Keratinocyte (primary cell): Measurements from ENCODE around the gene SLC7A1.
"Not testable (repeated sequence)": the region's sequence is repeated elsewhere in the genome, so short reads cannot be mapped to it uniquely, and the experiment has no call there.

Source experiments
- CTCF ChIP-seq, 3 experiments: IDR thresholded peaks in 1 of 3; conservative IDR thresholded peaks in 1 of 3; optimal IDR thresholded peaks in 1 of 3; 2 replicates in 2 of 3; 3 replicates in 1 of 3; pipeline versions ENCODE3 to v1.5.1; 2011; ENCODE audit warnings: low read length in 3 of 3, mild to moderate bottlenecking in 3 of 3, moderate library complexity in 2 of 3, control low read depth in 1 of 3, inconsistent platforms in 1 of 3; ENCODE audit not compliant: insufficient read depth in 2 of 3; ENCODE audit errors: extremely low read depth in 1 of 3
- EZH2 ChIP-seq: IDR thresholded peaks from one replicate; pipeline ENCODE4 v1.6.1; 2012; ENCODE audit warnings: inconsistent platforms, mild to moderate bottlenecking, low read length, moderate library complexity

GRCh38 chr13:29636831-29637230 lies 41.3 kb upstream of the SLC7A1 start:
- not testable (repeated sequence) for TF ChIP-seq CTCF (optimal IDR thresholded peaks at IDR 0.05 in 1 of 3, IDR thresholded peaks at IDR 0.05 in 1 of 3, conservative IDR thresholded peaks at IDR 0.05 in 1 of 3; ENCODE audit: extremely low read depth in 1 of 3, insufficient read depth in 2 of 3, low read length in 3 of 3); EZH2
